ENCODE measurements around the gene OR10W1. TPM values are rescaled to one million over a fixed set of nuclear protein-coding genes. Genes with fewer than 3 reads are reported as not detected.

The OR10W1 gene
- total RNA-seq, 1 donor: not detected

Other genes starting within 250 kb of the OR10W1 start
- not detected in 2 replicates for gene OR9Q1, start 244.4 kb downstream of the OR10W1 start, total RNA-seq (ENCODE audit: low replicate concordance)
- gene OR6Q1, start 237.3 kb downstream of the OR10W1 start, total RNA-seq (ENCODE audit: low replicate concordance): not detected in 2 replicates
- gene OR9I1, start 142.7 kb downstream of the OR10W1 start, total RNA-seq (ENCODE audit: low replicate concordance): 0.41 TPM in 1 of 2 replicates, not detected in the other
- gene OR9Q2, start 79.2 kb downstream of the OR10W1 start, total RNA-seq (ENCODE audit: low replicate concordance): not detected in 2 replicates
- gene OR1S2, start 64.1 kb downstream of the OR10W1 start, total RNA-seq (ENCODE audit: low replicate concordance): not detected in 2 replicates
- gene OR1S1, start 55.5 kb downstream of the OR10W1 start, total RNA-seq (ENCODE audit: low replicate concordance): not detected in 2 replicates
- gene OR10Q1, start 39.3 kb downstream of the OR10W1 start, total RNA-seq (ENCODE audit: low replicate concordance): not detected in 2 replicates
- not detected in 2 replicates for gene OR5B17, start 90.8 kb upstream of the OR10W1 start, total RNA-seq (ENCODE audit: low replicate concordance)
- not detected in 2 replicates for gene OR5B3, start 138.6 kb upstream of the OR10W1 start, total RNA-seq (ENCODE audit: low replicate concordance)
- gene OR5B2, start 159.9 kb upstream of the OR10W1 start, total RNA-seq (ENCODE audit: low replicate concordance): 0.65 TPM in 1 of 2 replicates, not detected in the other
- 0.74 TPM in 1 of 2 replicates, not detected in the other for gene OR5B12, start 174.0 kb upstream of the OR10W1 start, total RNA-seq (ENCODE audit: low replicate concordance)
- gene OR5B21, start 239.8 kb upstream of the OR10W1 start, total RNA-seq (ENCODE audit: low replicate concordance): not detected in 2 replicates